Measurements from ENCODE around the gene EXOC6. TPM values are rescaled to one million over a fixed set of nuclear protein-coding genes. Genes with fewer than 3 reads are reported as not detected.

EXOC6 gene
- total RNA-seq, 4 donors from 2014 or later, result 9.8 to 25.9 (median 10.9) TPM

DNA sequence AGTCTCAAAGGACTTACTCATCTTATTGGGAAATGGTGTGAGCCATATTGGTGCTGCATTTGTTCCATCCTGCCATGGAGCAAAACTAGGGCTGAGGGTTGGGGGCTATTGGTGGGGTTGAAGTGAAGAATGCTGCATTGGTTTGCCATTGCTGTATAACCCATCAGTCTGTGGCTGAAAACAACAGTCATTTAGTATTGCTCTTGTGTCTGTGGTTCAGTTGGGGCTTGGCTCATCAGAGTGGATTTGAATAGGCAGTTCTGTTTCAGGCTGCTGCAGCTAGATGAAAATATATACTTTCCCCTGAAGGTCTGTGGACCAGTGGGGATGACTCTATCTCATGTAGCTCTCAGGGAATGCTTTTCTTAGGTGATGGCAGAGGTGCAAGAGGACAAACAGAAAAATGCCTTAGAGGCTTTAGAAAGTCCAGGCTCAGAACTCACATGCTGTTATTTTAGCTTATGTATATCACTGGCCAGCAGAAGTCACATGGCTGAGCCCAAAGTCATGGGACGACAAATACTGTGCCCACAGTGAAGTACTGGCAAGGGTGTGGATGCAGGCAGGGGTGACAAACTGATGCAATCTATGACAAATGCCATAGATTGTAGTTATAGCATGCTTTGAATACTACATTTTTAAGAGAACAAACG, 15.2 kb upstream of the EXOC6 start:
- DNase-seq (ENCODE audit: low spot score), result no peak
- ATAC-seq (ENCODE audit: low FRiP score), result no peak
- TF ChIP-seq, protein P1, sequence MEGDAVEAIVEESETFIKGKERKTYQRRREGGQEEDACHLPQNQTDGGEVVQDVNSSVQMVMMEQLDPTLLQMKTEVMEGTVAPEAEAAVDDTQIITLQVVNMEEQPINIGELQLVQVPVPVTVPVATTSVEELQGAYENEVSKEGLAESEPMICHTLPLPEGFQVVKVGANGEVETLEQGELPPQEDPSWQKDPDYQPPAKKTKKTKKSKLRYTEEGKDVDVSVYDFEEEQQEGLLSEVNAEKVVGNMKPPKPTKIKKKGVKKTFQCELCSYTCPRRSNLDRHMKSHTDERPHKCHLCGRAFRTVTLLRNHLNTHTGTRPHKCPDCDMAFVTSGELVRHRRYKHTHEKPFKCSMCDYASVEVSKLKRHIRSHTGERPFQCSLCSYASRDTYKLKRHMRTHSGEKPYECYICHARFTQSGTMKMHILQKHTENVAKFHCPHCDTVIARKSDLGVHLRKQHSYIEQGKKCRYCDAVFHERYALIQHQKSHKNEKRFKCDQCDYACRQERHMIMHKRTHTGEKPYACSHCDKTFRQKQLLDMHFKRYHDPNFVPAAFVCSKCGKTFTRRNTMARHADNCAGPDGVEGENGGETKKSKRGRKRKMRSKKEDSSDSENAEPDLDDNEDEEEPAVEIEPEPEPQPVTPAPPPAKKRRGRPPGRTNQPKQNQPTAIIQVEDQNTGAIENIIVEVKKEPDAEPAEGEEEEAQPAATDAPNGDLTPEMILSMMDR (IDR thresholded peaks at IDR 0.05), result no peak

DNA sequence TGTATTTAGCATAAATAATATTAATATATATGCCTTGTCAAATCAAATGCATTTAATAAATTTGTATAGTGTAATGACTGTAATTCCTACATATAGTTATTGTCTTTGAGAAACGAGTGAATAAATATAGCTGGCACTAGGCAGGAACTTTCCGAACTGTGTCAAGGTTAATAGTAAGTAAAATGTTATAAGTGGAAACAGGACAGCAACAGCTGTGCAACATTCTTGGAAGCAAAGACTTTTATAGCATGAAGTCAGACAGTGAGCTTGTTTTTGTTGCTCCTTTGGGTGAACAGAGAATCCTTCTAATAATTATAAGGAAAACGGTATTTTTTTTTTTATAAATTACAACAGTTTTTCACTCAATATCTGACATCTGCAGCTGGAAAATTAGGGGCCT, 14.0 kb upstream of the EXOC6 start:
- ATAC-seq (ENCODE audit: low FRiP score), result no peak
- TF ChIP-seq, protein P1 (IDR thresholded peaks at IDR 0.05), result no peak
- no peak for DNase-seq (ENCODE audit: low spot score)

DNA sequence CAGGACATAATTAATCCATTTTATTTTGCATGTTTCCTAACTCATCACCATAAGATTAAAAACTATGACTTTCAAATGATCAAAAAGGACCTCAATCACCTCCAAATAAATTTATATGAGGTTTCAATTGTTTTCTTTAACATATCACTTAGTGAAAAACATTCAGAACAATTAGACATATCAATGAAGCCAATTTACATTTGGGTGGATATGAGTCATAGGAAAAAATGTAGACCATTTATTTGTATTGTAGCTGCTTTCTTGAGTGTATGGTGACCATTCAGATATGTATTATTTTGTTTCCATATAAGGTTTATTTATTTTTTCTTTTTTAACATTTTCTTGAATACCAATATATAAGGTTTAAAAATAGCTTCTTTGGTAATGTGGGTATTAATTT, 13.3 kb upstream of the EXOC6 start:
- ATAC-seq (ENCODE audit: low FRiP score), result no peak
- TF ChIP-seq, protein P1 (IDR thresholded peaks at IDR 0.05), result no peak

DNA sequence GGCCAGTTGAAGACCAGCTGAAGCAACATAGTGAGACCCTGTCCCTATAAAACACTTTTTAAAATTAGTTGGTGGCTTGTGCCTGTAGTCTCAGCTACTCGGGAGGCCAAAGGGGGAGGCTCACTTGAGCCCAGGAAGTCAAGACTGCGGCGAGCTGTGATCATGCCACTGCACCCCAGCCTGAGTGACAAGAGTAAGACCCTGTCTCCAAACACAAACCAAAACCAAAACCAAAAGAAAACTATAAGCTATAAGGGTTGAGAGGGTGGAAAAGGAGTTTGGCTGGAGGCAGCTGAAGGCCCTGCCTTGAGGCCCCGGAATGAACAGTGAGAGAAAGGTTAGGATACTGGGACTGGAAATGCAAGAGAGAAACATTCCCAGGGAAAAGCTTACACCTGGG, 10.9 kb upstream of the EXOC6 start:
- DNase-seq (ENCODE audit: low spot score) (no peak), ATAC-seq (ENCODE audit: low FRiP score) (no peak)
- TF ChIP-seq, protein P1 (IDR thresholded peaks at IDR 0.05), result no peak

More for the DNA sequence above, 13.3 kb upstream of the EXOC6 start:
- no peak for DNase-seq (ENCODE audit: low spot score)

DNA sequence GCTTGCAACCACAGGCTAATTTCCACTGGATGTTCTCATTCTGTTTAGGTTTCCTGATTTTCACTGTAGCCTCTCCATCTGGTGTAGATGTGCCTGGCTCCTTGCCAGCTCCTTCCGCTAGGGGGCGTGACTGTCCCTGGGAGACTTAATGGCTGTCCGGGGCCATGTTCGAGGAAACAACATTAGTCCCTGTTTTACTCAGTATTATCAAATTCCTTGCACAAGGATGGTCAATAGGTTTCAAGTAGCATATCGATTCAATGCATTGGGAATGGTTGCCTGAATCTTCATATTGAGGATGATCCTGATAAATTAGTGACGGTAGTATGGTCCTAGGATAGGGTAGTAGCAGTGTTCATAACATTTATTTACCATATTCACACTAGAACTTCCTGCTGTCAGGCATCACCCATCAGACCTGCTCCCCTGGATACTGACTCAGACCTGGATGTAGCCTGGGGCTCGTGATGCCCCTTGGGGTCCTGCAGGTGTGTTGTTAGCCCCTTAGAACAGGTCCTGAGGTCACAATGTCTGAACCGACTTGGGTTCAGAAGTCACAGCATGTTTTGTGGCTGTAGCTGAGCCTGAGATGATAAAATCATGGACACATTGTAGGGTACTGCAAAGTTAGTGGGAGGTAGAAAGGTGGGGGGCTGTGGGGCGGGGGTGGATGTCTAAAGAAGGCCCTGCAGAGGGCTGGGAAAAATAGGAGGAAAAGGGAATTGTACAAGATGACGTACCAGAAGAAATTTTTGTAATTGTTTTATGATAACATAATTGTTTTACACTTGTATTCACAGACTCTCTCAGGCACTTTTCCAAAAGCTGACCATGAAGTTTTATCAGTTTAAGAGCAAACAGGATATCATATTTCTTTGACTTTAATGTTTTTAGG, 8.9 kb upstream of the EXOC6 start:
- ATAC-seq (ENCODE audit: low FRiP score) (no peak), DNase-seq (ENCODE audit: low spot score) (no peak)
- TF ChIP-seq, protein P1 (IDR thresholded peaks at IDR 0.05), result no peak

DNA sequence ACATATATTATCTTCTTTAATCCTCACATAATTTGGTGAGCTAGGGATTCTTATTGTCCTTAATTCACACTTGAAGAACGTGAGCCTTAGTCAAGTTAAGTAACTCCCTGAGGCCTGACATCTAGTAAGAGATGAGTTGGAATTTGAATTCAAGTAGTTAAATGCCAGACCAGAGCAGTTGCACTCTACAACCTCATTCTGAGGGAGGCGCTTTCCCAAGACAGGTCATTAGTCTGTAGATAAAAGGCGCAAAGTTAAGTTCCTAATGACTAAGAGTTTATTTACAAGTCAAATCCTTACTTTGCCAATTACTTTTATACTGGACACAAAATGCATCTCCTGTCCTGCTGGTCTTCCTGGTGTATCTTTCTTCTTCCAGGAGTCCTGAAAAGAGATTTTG, 3.6 kb upstream of the EXOC6 start:
- DNase-seq (ENCODE audit: low spot score), result no peak
- ATAC-seq (ENCODE audit: low FRiP score), result peak; percentile 70

More for the DNA sequence above, 3.6 kb upstream of the EXOC6 start:
- TF ChIP-seq, protein P1 (IDR thresholded peaks at IDR 0.05), result no peak

All from omental fat pad (tissue), 4 donors.